ENCODE data around the gene MLANA.

The MLANA gene

GRCh38 chr9:5870020-5870339, 20.7 kb upstream of the MLANA start:
- TF ChIP-seq REST (IDR thresholded peaks at IDR 0.05; ENCODE audit: insufficient replicate concordance, low read depth) (no peak), CTCF (IDR thresholded peaks at IDR 0.05; ENCODE audit: insufficient read depth, low read length) (no peak), GABPA (IDR thresholded peaks at IDR 0.05; ENCODE audit: low read depth) (no peak)
- DNase-seq (ENCODE audit: low read depth in 1 of 2, low spot score in 1 of 2): no peak
- Histone ChIP-seq H3K4me3 (replicated peaks; ENCODE audit: insufficient read depth, low read length) (no peak overlapping the region), H3K27ac (replicated peaks) (no peak overlapping the region), H3K27me3 (ENCODE audit: insufficient read depth, poor library complexity, severe bottlenecking) (no peaks in the 10 kb centered on the region)

- no peak overlapping the region for H3K4me3 ChIP-seq (replicated peaks; ENCODE audit: insufficient read depth, low read length)
- no peaks in the 10 kb centered on the region for H3K27me3 ChIP-seq (ENCODE audit: insufficient read depth, poor library complexity, severe bottlenecking)
- DNase-seq (ENCODE audit: low read depth in 1 of 2, low spot score in 1 of 2): no peak
- no peak overlapping the region for H3K27ac ChIP-seq (replicated peaks)
- TF ChIP-seq REST (IDR thresholded peaks at IDR 0.05; ENCODE audit: insufficient replicate concordance, low read depth) (no peak), GABPA (IDR thresholded peaks at IDR 0.05; ENCODE audit: low read depth) (no peak), POLR2AphosphoS5 (IDR thresholded peaks at IDR 0.05; ENCODE audit: low read depth) (no peak), SPI1 (IDR thresholded peaks at IDR 0.05; ENCODE audit: borderline replicate concordance, low read depth) (no peak), CTCF (IDR thresholded peaks at IDR 0.05; ENCODE audit: insufficient read depth, low read length) (no peak)
These were observed 20.0 kb upstream of the MLANA start for GRCh38 chr9:5870691-5871090.

- H3K4me3 ChIP-seq (replicated peaks; ENCODE audit: insufficient read depth, low read length): no peak overlapping the region
- no peak overlapping the region for H3K27ac ChIP-seq (replicated peaks)
- TF ChIP-seq SPI1 (IDR thresholded peaks at IDR 0.05; ENCODE audit: borderline replicate concordance, low read depth) (no peak), GABPA (IDR thresholded peaks at IDR 0.05; ENCODE audit: low read depth) (no peak), CTCF (IDR thresholded peaks at IDR 0.05; ENCODE audit: insufficient read depth, low read length) (no peak), REST (IDR thresholded peaks at IDR 0.05; ENCODE audit: insufficient replicate concordance, low read depth) (no peak), POLR2AphosphoS5 (IDR thresholded peaks at IDR 0.05; ENCODE audit: low read depth) (no peak)
- no peak for DNase-seq (ENCODE audit: low read depth in 1 of 2, low spot score in 1 of 2)
- H3K27me3 ChIP-seq (ENCODE audit: insufficient read depth, poor library complexity, severe bottlenecking): no peaks in the 10 kb centered on the region
These were observed 18.9 kb upstream of the MLANA start for GRCh38 chr9:5871785-5872184.
